ENCODE measurements around the gene RAPGEF2.
"Not testable (repeated sequence)": the region's sequence is repeated elsewhere in the genome, so short reads cannot be mapped to it uniquely, and the experiment has no call there.

The RAPGEF2 gene

GRCh38 chr4:159141193-159141592 is 38.3 kb downstream of the RAPGEF2 start:
- DNase-seq: no peak

- peak in 1 of 2 donors; percentile 31 for DNase-seq
Observed at GRCh38 chr4:159142241-159142640, 39.4 kb downstream of the RAPGEF2 start.

GRCh38 chr4:159142681-159143384 is 40.0 kb downstream of the RAPGEF2 start:
- DNase-seq: no peak

GRCh38 chr4:159143687-159144086 is 40.8 kb downstream of the RAPGEF2 start:
- DNase-seq: no peak

- no peak for DNase-seq
Observed at GRCh38 chr4:159144112-159144694, 41.3 kb downstream of the RAPGEF2 start.

GRCh38 chr4:159145318-159145991 is 42.6 kb downstream of the RAPGEF2 start:
- no peak for DNase-seq

GRCh38 chr4:159145992-159146330 is 43.1 kb downstream of the RAPGEF2 start:
- DNase-seq: no peak

- no peak for DNase-seq
Observed at GRCh38 chr4:159146488-159146887, 43.6 kb downstream of the RAPGEF2 start.

- no peak for DNase-seq
Observed at GRCh38 chr4:159148441-159148840, 45.6 kb downstream of the RAPGEF2 start.

- DNase-seq: no peak
Observed at GRCh38 chr4:159149666-159150065, 46.8 kb downstream of the RAPGEF2 start.

- no peak for DNase-seq
Observed at GRCh38 chr4:159150396-159150795, 47.5 kb downstream of the RAPGEF2 start.

- no peak for DNase-seq
Observed at GRCh38 chr4:159150821-159151390, 48.0 kb downstream of the RAPGEF2 start.

GRCh38 chr4:159151689-159152088 is 48.8 kb downstream of the RAPGEF2 start:
- DNase-seq: no peak

- DNase-seq: no peak
Observed at GRCh38 chr4:159152181-159152580, 49.3 kb downstream of the RAPGEF2 start.

- no peak for DNase-seq
Observed at GRCh38 chr4:159153669-159154068, 50.8 kb downstream of the RAPGEF2 start.

- DNase-seq: no peak
Observed at GRCh38 chr4:159155119-159155518, 52.2 kb downstream of the RAPGEF2 start.

- DNase-seq: no peak
Observed at GRCh38 chr4:159158083-159158617, 55.3 kb downstream of the RAPGEF2 start.

- no peak for DNase-seq
Observed at GRCh38 chr4:159158985-159159384, 56.1 kb downstream of the RAPGEF2 start.

GRCh38 chr4:159159611-159160010 is 56.7 kb downstream of the RAPGEF2 start:
- DNase-seq: no peak

GRCh38 chr4:159160242-159160641 is 57.4 kb downstream of the RAPGEF2 start:
- no peak for DNase-seq

- DNase-seq: not testable (repeated sequence)
Observed at GRCh38 chr4:159161436-159161835, 58.6 kb downstream of the RAPGEF2 start.

GRCh38 chr4:159162576-159162975 is 59.7 kb downstream of the RAPGEF2 start:
- no peak for DNase-seq

- no peak for DNase-seq
Observed at GRCh38 chr4:159163521-159163920, 60.6 kb downstream of the RAPGEF2 start.
